Measurements from ENCODE around the gene DUOX2.

DUOX2 gene

GRCh38 chr15:45134682-45135604 is 21.0 kb upstream of the DUOX2 start:
- TF ChIP-seq, protein P1, sequence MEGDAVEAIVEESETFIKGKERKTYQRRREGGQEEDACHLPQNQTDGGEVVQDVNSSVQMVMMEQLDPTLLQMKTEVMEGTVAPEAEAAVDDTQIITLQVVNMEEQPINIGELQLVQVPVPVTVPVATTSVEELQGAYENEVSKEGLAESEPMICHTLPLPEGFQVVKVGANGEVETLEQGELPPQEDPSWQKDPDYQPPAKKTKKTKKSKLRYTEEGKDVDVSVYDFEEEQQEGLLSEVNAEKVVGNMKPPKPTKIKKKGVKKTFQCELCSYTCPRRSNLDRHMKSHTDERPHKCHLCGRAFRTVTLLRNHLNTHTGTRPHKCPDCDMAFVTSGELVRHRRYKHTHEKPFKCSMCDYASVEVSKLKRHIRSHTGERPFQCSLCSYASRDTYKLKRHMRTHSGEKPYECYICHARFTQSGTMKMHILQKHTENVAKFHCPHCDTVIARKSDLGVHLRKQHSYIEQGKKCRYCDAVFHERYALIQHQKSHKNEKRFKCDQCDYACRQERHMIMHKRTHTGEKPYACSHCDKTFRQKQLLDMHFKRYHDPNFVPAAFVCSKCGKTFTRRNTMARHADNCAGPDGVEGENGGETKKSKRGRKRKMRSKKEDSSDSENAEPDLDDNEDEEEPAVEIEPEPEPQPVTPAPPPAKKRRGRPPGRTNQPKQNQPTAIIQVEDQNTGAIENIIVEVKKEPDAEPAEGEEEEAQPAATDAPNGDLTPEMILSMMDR (IDR thresholded peaks at IDR 0.05; ENCODE audit: extremely low read depth, insufficient read depth, missing control alignments) = peak; percentile 40
- in situ Hi-C loops (cut with MboI; ENCODE audit: low pct_unique_long_range_greater_than_20kb, low sequenced_read_pairs, unreplicated experiment) = no loop called here
- DNase-seq (ENCODE audit: low spot score) = no peak

DNA sequence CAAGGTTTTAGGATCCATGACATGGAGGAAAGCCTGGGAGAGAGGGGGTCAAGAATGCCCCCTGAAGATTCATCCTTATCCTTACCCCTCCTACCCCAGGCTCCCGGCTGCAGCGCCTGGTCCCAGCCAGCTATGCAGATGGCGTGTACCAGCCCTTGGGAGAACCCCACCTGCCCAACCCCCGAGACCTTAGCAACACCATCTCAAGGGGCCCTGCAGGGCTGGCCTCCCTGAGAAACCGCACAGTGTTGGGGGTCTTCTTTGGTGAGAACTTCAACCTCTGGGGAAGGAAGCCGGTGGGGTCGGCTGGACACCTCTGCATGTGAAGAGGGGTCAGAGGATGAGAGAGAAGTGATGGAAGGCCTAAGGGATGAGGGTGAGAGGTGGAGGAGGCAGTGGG is 20.1 kb upstream of the DUOX2 start:
- in situ Hi-C loops (cut with MboI; ENCODE audit: low pct_unique_long_range_greater_than_20kb, low sequenced_read_pairs, unreplicated experiment) = no loop called here
- no peak for DNase-seq (ENCODE audit: low spot score)
- TF ChIP-seq, protein P1 (IDR thresholded peaks at IDR 0.05; ENCODE audit: extremely low read depth, insufficient read depth, missing control alignments) = no peak

- TF ChIP-seq, protein P1 (IDR thresholded peaks at IDR 0.05; ENCODE audit: extremely low read depth, insufficient read depth, missing control alignments) = no peak
- in situ Hi-C loops (cut with MboI; ENCODE audit: low pct_unique_long_range_greater_than_20kb, low sequenced_read_pairs, unreplicated experiment) = no loop called here
- no peak for DNase-seq (ENCODE audit: low spot score)
Measured at GRCh38 chr15:45133561-45133920, 19.6 kb upstream of the DUOX2 start.

DNA sequence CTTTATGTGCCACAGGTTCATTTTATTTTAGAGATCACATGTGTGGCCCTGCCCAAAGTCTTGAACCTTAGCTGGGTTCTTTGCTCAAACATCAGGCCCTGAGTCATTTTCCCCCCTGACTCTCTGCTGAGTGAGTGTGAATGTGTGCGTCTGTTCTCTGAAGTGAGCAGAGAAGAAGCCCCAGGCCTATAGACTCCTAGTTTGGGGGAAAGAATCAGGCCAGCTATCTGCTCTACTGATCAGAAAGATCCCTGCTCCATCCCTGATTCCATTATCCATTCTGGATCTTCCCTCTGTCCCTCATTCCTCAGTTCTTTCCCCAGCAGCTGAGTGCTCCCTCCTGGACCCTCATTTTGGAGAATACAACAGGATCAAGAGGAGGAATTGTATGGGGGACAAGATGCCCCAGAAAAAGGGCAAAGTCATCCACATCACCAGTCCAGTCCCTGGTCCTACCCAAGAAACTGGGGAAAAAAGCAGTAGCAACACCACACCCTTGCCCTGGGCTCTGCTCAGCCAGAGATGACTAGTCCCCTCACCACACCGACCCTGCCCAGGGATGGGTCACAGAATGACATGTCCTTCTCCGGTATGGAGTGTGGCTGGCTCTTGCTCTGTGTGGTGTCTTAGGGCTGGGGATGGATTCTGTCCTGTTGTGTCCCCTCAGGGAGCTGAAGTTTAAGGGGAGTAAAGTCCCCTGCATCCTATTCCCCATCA is 19.0 kb upstream of the DUOX2 start:
- in situ Hi-C loops (cut with MboI; ENCODE audit: low pct_unique_long_range_greater_than_20kb, low sequenced_read_pairs, unreplicated experiment) = no loop called here
- TF ChIP-seq, protein P1 (IDR thresholded peaks at IDR 0.05; ENCODE audit: extremely low read depth, insufficient read depth, missing control alignments) = no peak

DNA sequence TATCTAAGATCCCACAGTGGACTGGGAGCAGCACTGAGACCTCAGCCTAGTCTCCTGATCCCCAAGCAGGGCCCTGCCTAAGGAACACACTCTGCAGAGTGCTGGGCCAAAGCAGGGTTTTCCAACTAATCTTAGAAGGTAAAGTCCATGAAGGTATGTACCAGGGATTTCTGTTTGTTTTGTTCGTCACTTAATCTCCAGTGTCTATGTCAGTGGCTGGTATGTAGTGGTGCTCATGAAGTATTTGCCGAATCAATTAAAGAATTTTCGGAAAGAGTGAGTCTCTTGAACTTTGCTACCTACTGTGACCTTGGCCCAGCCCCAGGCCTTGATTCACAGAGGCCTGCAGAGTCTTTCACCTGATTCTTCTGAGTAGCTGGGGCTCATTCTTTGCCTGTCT is 17.5 kb upstream of the DUOX2 start:
- in situ Hi-C loops (cut with MboI; ENCODE audit: low pct_unique_long_range_greater_than_20kb, low sequenced_read_pairs, unreplicated experiment) = no loop called here
- DNase-seq (ENCODE audit: low spot score) = no peak
- TF ChIP-seq, protein P1 (IDR thresholded peaks at IDR 0.05; ENCODE audit: extremely low read depth, insufficient read depth, missing control alignments) = no peak

More for the DNA sequence above, 19.0 kb upstream of the DUOX2 start:
- DNase-seq (ENCODE audit: low spot score) = no peak

GRCh38 chr15:45130291-45131000 is 16.5 kb upstream of the DUOX2 start:
- DNase-seq (ENCODE audit: low spot score) = no peak
- in situ Hi-C loops (cut with MboI; ENCODE audit: low pct_unique_long_range_greater_than_20kb, low sequenced_read_pairs, unreplicated experiment) = no loop called here
- TF ChIP-seq, protein P1 (IDR thresholded peaks at IDR 0.05; ENCODE audit: extremely low read depth, insufficient read depth, missing control alignments) = no peak

Data from GM13977 (cell line).